HEK293T (cell line): ENCODE measurements around the gene MGAT4C.

Experiments used
- CTCF ChIA-PET: fragments of 350-600 bp; formaldehyde crosslinking; extraction: SDS; loops from one replicate; lab custom pipeline; 2021; ENCODE audit warnings: antibody characterized with exemption, inconsistent platforms; lab: Yijun Ruan, JAX
- POLR2A ChIA-PET: fragments of 350-600 bp; formaldehyde crosslinking; extraction: SDS; loops from one replicate; lab custom pipeline; 2020; ENCODE audit warnings: antibody characterized with exemption, inconsistent platforms; lab: Yijun Ruan, JAX
- DNase-seq: peaks from one replicate; pipeline ENCODE4 v3.0.0; 2012; ENCODE audit warnings: mixed read lengths; ENCODE audit errors: extremely low spot score
- ARNT ChIP-seq: fragments of 450-650 bp; IDR thresholded peaks from 2 replicates; pipeline ENCODE4 v1.6.1; 2017; ENCODE audit warnings: mild to moderate bottlenecking
- BHLHE40 ChIP-seq: fragments of 450-650 bp; IDR thresholded peaks from 2 replicates; pipeline ENCODE4 v1.6.1; 2016; ENCODE audit warnings: mild to moderate bottlenecking, moderate library complexity, borderline replicate concordance
- CTBP1 ChIP-seq: fragments of 450-650 bp; IDR thresholded peaks from 2 replicates; pipeline ENCODE4 v1.6.1; 2016; ENCODE audit warnings: borderline replicate concordance
- ELF4 ChIP-seq: fragments of 450-650 bp; IDR thresholded peaks from 2 replicates; pipeline ENCODE4 v1.6.1; 2017; ENCODE audit warnings: antibody characterized with exemption
- FOXA1 ChIP-seq: fragments of 450-650 bp; IDR thresholded peaks from 2 replicates; pipeline ENCODE4 v1.6.1; 2016; ENCODE audit warnings: mild to moderate bottlenecking
- FOXK2 ChIP-seq: fragments of 450-650 bp; IDR thresholded peaks from 2 replicates; pipeline ENCODE4 v1.6.1; 2016; ENCODE audit warnings: mild to moderate bottlenecking
- FOXM1 ChIP-seq: fragments of 450-650 bp; IDR thresholded peaks from 2 replicates; pipeline ENCODE4 v1.6.1; 2017; ENCODE audit warnings: mild to moderate bottlenecking, borderline replicate concordance
- HDGF ChIP-seq: fragments of 450-650 bp; IDR thresholded peaks from 2 replicates; pipeline ENCODE4 v1.6.1; 2017; ENCODE audit warnings: antibody characterized with exemption, borderline replicate concordance
- L3MBTL2 ChIP-seq: fragments of 450-650 bp; conservative IDR thresholded peaks from 2 replicates; pipeline ENCODE4 v1.6.1; 2016; ENCODE audit warnings: mild to moderate bottlenecking
- LEF1 ChIP-seq: fragments of 450-650 bp; IDR thresholded peaks from 2 replicates; pipeline ENCODE4 v1.6.1; 2017; ENCODE audit warnings: mild to moderate bottlenecking, borderline replicate concordance
- NFRKB ChIP-seq: fragments of 450-650 bp; IDR thresholded peaks from 2 replicates; pipeline ENCODE4 v1.6.1; 2016; ENCODE audit warnings: mild to moderate bottlenecking, moderate library complexity
- SP1 ChIP-seq: fragments of 450-650 bp; IDR thresholded peaks from 2 replicates; pipeline ENCODE4 v1.6.1; 2017
- SUZ12 ChIP-seq: fragments of 450-650 bp; IDR thresholded peaks from 2 replicates; pipeline ENCODE4 v1.6.1; 2016; ENCODE audit warnings: mild to moderate bottlenecking
- TARDBP ChIP-seq: fragments of 450-650 bp; IDR thresholded peaks from 2 replicates; pipeline ENCODE4 v1.6.1; 2016
- ZNF384 ChIP-seq: fragments of 450-650 bp; IDR thresholded peaks from 2 replicates; pipeline ENCODE4 v1.6.1; 2016
- TF ChIP-seq, protein P1 (sequence below): fragments of 450-650 bp; IDR thresholded peaks from 2 replicates; pipeline ENCODE4 v1.6.1; 2016

MGAT4C gene

DNA sequence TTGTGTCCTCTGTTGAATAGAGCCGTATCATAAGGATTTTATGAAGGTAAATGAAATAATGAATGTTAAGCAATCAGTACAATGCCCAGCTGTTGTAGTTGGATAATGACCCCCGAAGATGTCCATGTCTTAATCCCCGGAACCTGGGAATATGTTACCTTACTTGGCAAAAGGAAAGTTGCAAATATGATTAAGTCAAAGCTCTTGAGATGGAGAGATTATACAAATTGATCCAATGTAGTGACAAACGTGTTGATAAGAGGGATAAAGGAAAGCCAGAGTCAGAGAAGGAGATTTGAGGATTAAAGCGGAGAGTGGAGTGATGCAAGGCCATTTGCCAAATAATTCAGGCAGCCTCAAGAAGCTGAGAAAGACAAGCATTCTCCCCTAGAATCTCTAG is 19.2 kb upstream of the MGAT4C start:
- DNase-seq = no peak
- ChIA-PET POLR2A (no interaction called here), CTCF (no interaction called here)
- TF ChIP-seq BHLHE40 (no peak), ZNF384 (no peak), NFRKB (no peak), ELF4 (no peak), ARNT (no peak), FOXM1 (no peak), FOXA1 (no peak), LEF1 (no peak), SUZ12 (no peak), CTBP1 (no peak), SP1 (no peak), HDGF (no peak)
- TF ChIP-seq, protein P1, sequence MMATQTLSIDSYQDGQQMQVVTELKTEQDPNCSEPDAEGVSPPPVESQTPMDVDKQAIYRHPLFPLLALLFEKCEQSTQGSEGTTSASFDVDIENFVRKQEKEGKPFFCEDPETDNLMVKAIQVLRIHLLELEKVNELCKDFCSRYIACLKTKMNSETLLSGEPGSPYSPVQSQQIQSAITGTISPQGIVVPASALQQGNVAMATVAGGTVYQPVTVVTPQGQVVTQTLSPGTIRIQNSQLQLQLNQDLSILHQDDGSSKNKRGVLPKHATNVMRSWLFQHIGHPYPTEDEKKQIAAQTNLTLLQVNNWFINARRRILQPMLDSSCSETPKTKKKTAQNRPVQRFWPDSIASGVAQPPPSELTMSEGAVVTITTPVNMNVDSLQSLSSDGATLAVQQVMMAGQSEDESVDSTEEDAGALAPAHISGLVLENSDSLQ = no peak

DNA sequence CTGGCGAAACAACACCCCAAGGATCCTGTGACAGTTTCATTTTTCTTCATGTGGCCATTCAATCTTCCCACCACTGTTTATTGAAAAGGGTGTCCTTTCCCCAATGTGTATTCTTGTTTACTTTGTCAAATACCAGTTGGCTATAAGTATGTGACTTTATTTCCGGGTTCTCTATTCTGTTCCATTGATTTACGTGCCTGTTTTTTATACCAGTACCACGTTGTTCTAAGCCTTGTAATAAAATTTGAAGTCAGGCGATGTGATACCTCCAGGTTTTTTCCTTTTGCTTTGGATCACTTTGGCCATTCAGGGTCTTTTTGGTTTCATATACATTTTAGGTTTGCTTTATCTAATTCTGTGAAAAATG is 9.1 kb upstream of the MGAT4C start:
- ChIA-PET CTCF (no interaction called here), POLR2A (no interaction called here)
- no peak for DNase-seq
- TF ChIP-seq TARDBP = no peak
- no peak for TF ChIP-seq L3MBTL2
- TF ChIP-seq SUZ12 = no peak
- no peak for TF ChIP-seq ELF4
- TF ChIP-seq NFRKB = no peak
- TF ChIP-seq SP1 = no peak
- TF ChIP-seq HDGF = no peak
- TF ChIP-seq ARNT = no peak
- TF ChIP-seq, protein P1 = no peak
- no peak for TF ChIP-seq BHLHE40
- no peak for TF ChIP-seq CTBP1
- no peak for TF ChIP-seq ZNF384
- no peak for TF ChIP-seq FOXA1
- TF ChIP-seq LEF1 = no peak
- no peak for TF ChIP-seq FOXM1
- no peak for TF ChIP-seq FOXK2

DNA sequence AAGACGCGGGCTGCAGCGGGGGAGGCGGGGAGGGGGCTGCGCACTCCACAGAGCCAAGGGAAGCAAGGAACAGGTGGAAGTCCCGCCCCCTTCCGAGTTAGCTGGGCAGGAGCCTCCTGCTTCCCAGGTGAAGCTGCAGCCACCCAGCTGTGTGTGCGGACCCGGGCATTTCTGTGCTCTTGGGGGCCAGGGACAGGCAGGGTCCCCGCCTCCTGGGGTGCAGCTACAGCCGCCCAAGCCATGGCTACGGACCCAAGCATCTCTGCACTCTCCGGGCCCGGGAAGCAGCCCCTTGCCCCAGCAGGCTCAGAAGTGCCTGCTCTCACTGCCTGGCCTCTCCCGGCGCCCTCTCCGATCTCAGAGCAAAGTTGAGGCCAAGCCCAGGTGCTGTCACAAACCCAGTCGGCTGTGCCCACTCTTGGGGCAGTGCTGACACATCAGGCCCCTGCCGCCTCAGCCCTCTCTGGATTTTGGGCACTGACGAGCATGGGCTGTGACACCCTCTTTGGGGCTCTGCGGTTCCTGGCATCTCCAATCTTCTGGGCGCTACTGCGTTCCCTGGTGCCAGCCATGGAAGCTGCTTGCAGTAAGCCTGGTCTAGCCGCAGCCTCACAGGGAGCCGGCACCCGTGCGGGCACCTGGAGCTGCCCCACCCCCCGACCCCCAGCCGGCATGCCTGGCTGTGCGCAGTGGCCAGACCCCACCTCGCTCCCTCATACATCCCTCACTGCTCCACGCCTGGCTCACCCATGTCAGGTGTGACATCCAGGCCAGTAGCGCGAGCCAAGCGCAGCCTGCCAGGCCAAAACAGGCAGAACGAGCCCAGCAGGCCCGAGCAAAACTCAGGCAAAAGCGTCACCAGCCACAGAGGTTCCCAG is 8.5 kb upstream of the MGAT4C start:
- DNase-seq = no peak
- CTCF ChIA-PET = no interaction called here
- TF ChIP-seq ELF4 = no peak
- no peak for TF ChIP-seq FOXA1
- no peak for TF ChIP-seq FOXK2
- TF ChIP-seq NFRKB = no peak
- TF ChIP-seq, protein P1 = no peak
- no peak for TF ChIP-seq BHLHE40
- no peak for TF ChIP-seq TARDBP
- no peak for TF ChIP-seq ARNT
- no peak for TF ChIP-seq LEF1
- TF ChIP-seq FOXM1 = no peak
- POLR2A ChIA-PET = no interaction called here

DNA sequence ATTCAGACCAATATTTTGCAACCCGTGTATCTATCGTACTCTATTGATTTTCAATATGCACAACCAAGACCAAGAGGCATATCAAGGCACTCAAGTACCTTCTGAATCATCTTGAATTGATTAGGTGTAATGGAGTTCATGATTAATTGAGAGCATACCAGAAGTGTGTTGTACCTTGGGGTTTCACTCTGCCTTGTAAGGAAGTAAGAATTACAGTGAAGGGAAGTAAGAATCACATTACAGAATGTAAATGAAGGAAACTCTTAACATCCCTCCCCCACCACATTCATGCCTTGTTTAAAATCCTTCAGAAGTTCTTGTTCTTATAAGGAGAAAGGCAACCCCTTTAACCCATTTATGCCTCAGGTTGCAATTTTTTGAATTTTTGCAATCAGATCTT is 5.4 kb upstream of the MGAT4C start:
- TF ChIP-seq SP1 (no peak), LEF1 (no peak), HDGF (no peak), ARNT (no peak), NFRKB (no peak), ZNF384 (no peak), L3MBTL2 (no peak), BHLHE40 (no peak), ELF4 (no peak), CTBP1 (no peak), FOXK2 (no peak), SUZ12 (no peak), TARDBP (no peak), FOXM1 (no peak), FOXA1 (no peak)
- TF ChIP-seq, protein P1 = no peak

DNA sequence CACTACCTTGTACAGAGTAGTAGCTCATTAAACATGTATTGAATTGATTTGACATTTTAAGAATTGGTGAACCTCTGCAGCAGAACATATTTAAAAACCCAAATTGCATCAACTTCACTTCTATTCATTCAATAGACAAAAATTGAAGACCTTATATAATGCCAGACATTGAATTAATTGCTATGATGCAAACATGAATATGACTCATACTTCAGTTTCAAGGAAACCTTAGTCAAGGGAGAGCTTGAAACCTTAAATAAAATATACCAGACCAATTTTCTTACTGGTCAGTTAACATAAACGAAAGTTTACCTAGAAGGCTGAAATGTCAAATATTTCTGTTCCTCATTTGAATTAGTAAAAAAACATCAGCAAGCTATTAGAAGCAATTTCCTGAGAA is 5.0 kb upstream of the MGAT4C start:
- DNase-seq = no peak
- ChIA-PET POLR2A (no interaction called here), CTCF (no interaction called here)
- TF ChIP-seq ELF4 = no peak
- no peak for TF ChIP-seq ARNT
- TF ChIP-seq FOXA1 = no peak
- no peak for TF ChIP-seq LEF1
- TF ChIP-seq SP1 = no peak
- TF ChIP-seq TARDBP = no peak
- TF ChIP-seq FOXM1 = no peak
- TF ChIP-seq, protein P1 = no peak
- no peak for TF ChIP-seq CTBP1

More for the DNA sequence above, 5.4 kb upstream of the MGAT4C start:
- DNase-seq = no peak
- CTCF ChIA-PET = no interaction called here
- POLR2A ChIA-PET = no interaction called here
